NCI-H446 (cell line): Measurements from ENCODE around the gene R3HDM2.

ENCODE experiments used
- DNase-seq, 2 experiments: peaks; one replicate each; lab custom pipeline; 2025; lab: John Stamatoyannopoulos, UW

Gene R3HDM2

GRCh38 chr12:57229634-57230380 is 201.0 kb downstream of the R3HDM2 start, which contains the start of gene SHMT2:
Gene SHMT2, plus strand, starts transcription at chr12:57229711. Its CDS starts 68 bp downstream, at chr12:57229779.
- peak; percentile 87 to 97 for DNase-seq

- DNase-seq, result no peak
These were observed 201.7 kb downstream of the R3HDM2 start for GRCh38 chr12:57229046-57229633.

- no peak for DNase-seq
These were observed 203.3 kb downstream of the R3HDM2 start for GRCh38 chr12:57227315-57228115.

- DNase-seq, result no peak
These were observed 204.1 kb downstream of the R3HDM2 start for GRCh38 chr12:57226588-57227314.

- DNase-seq, result no peak
These were observed 205.1 kb downstream of the R3HDM2 start for GRCh38 chr12:57225680-57226210.

- peak in 1 of 2 experiments; percentile 15 for DNase-seq
These were observed 205.7 kb downstream of the R3HDM2 start for GRCh38 chr12:57224973-57225679.

- no peak for DNase-seq
These were observed 206.4 kb downstream of the R3HDM2 start for GRCh38 chr12:57224278-57224972.

GRCh38 chr12:57223191-57224165 is 207.4 kb downstream of the R3HDM2 start:
- DNase-seq, result no peak

- DNase-seq, result no peak
These were observed 208.3 kb downstream of the R3HDM2 start for GRCh38 chr12:57222286-57223190.

- no peak for DNase-seq
These were observed 209.5 kb downstream of the R3HDM2 start for GRCh38 chr12:57221169-57221917.

GRCh38 chr12:57220770-57221168 is 210.1 kb downstream of the R3HDM2 start:
- no peak for DNase-seq

- DNase-seq, result no peak
These were observed 210.7 kb downstream of the R3HDM2 start for GRCh38 chr12:57219993-57220754.

GRCh38 chr12:57219205-57219992 is 211.4 kb downstream of the R3HDM2 start:
- DNase-seq, result no peak

- no peak for DNase-seq
These were observed 212.6 kb downstream of the R3HDM2 start for GRCh38 chr12:57218030-57218853.
